Pancreas (tissue), 10 donors: ENCODE results near the gene ZNF879. TPM values are rescaled to one million over a fixed set of nuclear protein-coding genes. Genes with fewer than 3 reads are reported as not detected.

ENCODE experiments used
- ATAC-seq, 4 donors: fragments of 200-7000 bp; cut with Tn5 transposase; one replicate each; pipeline versions ENCODE4 v1.8.0 to v1.9.1; 2020; ENCODE audit warnings: mild to moderate bottlenecking in 4 of 4, moderate library complexity in 4 of 4
- DNase-seq, 6 donors: peaks; one replicate each; pipeline ENCODE4 v3.0.0-alpha.2; 2020
- FAIRE-seq: peaks from 2 replicates; lab custom pipeline; 2012; peaks lifted over from hg19 to GRCh38; lab: Jason Lieb, UNC
- H3K27ac ChIP-seq, 4 donors: fragments of 200-600 bp; sonication (generic); 1 replicate in 3 of 4; 2 replicates in 1 of 4; pipeline versions ENCODE4 v1.5.0 to v1.8.0; 2020
- H3K27me3 ChIP-seq, 4 donors: fragments of 200-600 bp; one replicate each; pipeline ENCODE4 v1.8.0; 2021
- H3K36me3 ChIP-seq, 3 donors: fragments of 200-600 bp; sonication (generic) in 1 of 3; one replicate each; pipeline versions ENCODE4 v1.5.0 to v1.8.0; 2020 to 2021
- H3K4me1 ChIP-seq, 3 donors: fragments of 200-600 bp; one replicate each; pipeline ENCODE4 v1.8.0; 2021
- H3K4me3 ChIP-seq, 4 donors: fragments of 200-600 bp; sonication (generic) in 2 of 4; one replicate each; pipeline versions ENCODE4 v1.5.0 to v1.8.0; 2020 to 2021
- H3K9me3 ChIP-seq, 4 donors: fragments of 200-600 bp; one replicate each; pipeline ENCODE4 v1.8.0; 2021
- WGBS, 2 donors: extraction: QIAGEN DNeasy Blood & Tissue Kit; methylation state at CpG; one replicate each; pipeline ENCODE4 v1.1.7; 2013; 5-methylcytosine and 5-hydroxymethylcytosine counted together
- intact Hi-C, 3 donors: fragments of 100-400 bp; cut with DNase I; formaldehyde crosslinking; loops; one replicate each; pipeline versions ENCODE4 v1.11.1 to v1.14.2; 2022
- polyA plus RNA-seq, 2 donors: library from polyadenylated mRNA; stranded (reverse); fragments of 200-250 nt; gene quantifications; one replicate each; pipeline ENCODE4 v1.2.3, GENCODE V29; 2013
- total RNA-seq, 6 donors: library from RNA; stranded (reverse); fragmentation: NEBNext Ultra II Directional in 4 of 6; extraction: Animal tissue kit (Norgen Biotek cat#: 25700) in 4 of 6; gene quantifications; one replicate each; pipeline versions ENCODE4 v1.2.1 to v1.2.4, GENCODE V29; 2021 to 2023
- TF ChIP-seq, protein P1 (sequence below), 4 donors: fragments of 200-600 bp; sonication (generic) in 3 of 4; IDR thresholded peaks; one replicate each; pipeline versions ENCODE4 v1.5.0 to v1.8.0; 2021; ENCODE audit warnings: antibody characterized with exemption in 4 of 4
- donor health status: healthy with polysubstance abuse.
- donor health status: DM: no; HTN: no; CAD: no; lungs with moderate emphysema.
- donor health status: DM: no; HTN: no; CAD: no.
- donor health status: control.
- donor health status: control.
- donor health status: Bipolar disorder and iron deficiency.
- donor health status: DM: yes; HTN: yes; CAD: no.
- donor health status: DM: no; HTN: no; CAD: no.
- donor health status: DM: no; HTN: no; CAD: no.
- donor health status: DM: yes; HTN: yes; CAD: no.

Gene ZNF879
- total and polyA plus RNA-seq, 8 donors = 1.5 to 2.9 (median 2.1) TPM

DNA sequence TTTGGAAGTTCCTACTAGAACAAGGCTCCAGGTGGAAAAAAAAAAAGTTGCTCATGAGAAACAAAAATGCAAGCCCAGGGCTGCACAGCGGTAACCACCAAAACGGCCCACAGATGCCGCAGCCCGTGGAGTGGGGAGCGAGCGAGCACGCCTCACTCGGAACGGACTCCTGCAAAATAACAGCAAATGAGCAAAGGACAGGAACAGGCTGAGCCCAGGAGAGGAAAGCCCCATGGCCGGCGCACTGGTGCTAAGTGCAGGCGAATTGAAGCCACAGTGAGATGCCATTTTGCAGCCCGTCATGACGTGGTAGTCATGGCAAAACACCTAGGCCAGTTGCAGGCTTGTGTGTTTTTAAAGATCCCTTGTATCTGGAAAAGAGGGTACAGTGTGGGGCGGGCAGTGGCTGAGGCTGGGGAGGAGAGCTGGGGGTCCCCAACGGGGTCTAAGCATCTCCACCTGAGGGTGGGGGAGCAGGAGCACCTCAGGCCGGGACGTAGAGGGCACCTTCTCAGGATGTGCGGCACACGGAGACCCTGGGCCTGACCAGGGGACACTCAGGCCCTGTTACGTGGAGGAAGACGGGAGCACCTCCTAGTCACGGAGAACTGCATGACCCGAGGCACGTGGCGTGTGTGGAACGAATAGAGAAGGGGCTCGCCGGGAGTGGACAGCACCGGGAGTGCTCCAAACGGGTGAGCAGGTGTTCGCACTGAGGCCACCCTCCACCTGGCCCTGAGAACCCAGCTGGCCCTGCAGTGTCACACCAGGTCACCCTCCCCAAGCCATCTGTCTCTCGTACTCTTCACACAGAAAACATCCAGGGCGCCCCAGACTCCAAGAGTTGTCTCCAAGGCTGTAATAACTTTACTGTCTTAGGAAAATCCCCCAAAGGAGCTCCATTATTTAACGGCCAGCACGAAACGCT, 39.2 kb upstream of the ZNF879 start:
- H3K36me3 ChIP-seq = no peaks in the 10 kb centered on the region
- H3K27me3 ChIP-seq = no peaks in the 10 kb centered on the region
- no peaks in the 10 kb centered on the region for H3K4me1 ChIP-seq
- no peak for FAIRE-seq
- TF ChIP-seq, protein P1, sequence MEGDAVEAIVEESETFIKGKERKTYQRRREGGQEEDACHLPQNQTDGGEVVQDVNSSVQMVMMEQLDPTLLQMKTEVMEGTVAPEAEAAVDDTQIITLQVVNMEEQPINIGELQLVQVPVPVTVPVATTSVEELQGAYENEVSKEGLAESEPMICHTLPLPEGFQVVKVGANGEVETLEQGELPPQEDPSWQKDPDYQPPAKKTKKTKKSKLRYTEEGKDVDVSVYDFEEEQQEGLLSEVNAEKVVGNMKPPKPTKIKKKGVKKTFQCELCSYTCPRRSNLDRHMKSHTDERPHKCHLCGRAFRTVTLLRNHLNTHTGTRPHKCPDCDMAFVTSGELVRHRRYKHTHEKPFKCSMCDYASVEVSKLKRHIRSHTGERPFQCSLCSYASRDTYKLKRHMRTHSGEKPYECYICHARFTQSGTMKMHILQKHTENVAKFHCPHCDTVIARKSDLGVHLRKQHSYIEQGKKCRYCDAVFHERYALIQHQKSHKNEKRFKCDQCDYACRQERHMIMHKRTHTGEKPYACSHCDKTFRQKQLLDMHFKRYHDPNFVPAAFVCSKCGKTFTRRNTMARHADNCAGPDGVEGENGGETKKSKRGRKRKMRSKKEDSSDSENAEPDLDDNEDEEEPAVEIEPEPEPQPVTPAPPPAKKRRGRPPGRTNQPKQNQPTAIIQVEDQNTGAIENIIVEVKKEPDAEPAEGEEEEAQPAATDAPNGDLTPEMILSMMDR (IDR thresholded peaks at IDR 0.05) = no peak
- no peak for ATAC-seq
- H3K4me3 ChIP-seq = no peak overlapping the region
- H3K27ac ChIP-seq = no peak overlapping the region
- intact Hi-C loops = no loop called here
- no peaks in the 10 kb centered on the region for H3K9me3 ChIP-seq
- no peak for DNase-seq
- 96% methylated on average over 37 of the region's 37 CpGs for WGBS, 2 donors

DNA sequence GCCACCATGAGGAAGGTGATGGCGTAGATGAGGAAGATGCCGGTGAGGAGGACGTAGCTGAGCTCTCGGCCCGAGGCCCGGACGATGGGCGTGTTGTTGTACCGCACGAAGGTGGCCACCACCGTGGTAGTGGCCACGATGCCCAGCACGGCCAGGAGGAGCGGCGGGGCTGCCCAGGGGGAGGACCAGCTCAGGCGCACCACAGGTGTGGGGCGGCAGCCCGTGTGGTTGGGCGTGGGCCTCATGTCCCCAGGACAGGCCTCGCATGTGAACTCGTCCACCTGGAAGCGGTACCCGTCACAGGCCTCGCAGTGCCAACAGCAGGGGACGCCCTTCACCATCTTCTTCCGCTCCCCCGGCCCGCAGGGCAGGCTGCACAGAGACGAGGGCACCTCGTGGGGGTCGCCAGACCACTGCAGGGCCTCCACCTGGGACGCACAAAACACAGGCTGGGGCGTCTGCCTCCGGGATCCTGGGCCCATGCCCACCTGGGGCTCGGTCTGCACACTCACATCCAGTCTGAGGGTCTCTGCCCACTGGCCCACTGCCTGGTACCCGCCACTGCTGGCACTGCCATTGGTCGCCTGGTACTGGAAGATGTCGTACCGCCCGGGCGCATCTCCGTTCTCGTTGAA, 37.2 kb upstream of the ZNF879 start:
- H3K36me3 ChIP-seq = no peaks in the 10 kb centered on the region
- H3K9me3 ChIP-seq = no peaks in the 10 kb centered on the region
- no peak overlapping the region for H3K27ac ChIP-seq
- TF ChIP-seq, protein P1 (IDR thresholded peaks at IDR 0.05) = no peak
- DNase-seq = no peak
- no peak for ATAC-seq
- no peaks in the 10 kb centered on the region for H3K4me1 ChIP-seq
- FAIRE-seq = no peak
- 97 to 99% methylated on average over 43 of the region's 43 CpGs for WGBS, 2 donors
- intact Hi-C loops = no loop called here
- H3K4me3 ChIP-seq = no peak overlapping the region
- no peaks in the 10 kb centered on the region for H3K27me3 ChIP-seq

DNA sequence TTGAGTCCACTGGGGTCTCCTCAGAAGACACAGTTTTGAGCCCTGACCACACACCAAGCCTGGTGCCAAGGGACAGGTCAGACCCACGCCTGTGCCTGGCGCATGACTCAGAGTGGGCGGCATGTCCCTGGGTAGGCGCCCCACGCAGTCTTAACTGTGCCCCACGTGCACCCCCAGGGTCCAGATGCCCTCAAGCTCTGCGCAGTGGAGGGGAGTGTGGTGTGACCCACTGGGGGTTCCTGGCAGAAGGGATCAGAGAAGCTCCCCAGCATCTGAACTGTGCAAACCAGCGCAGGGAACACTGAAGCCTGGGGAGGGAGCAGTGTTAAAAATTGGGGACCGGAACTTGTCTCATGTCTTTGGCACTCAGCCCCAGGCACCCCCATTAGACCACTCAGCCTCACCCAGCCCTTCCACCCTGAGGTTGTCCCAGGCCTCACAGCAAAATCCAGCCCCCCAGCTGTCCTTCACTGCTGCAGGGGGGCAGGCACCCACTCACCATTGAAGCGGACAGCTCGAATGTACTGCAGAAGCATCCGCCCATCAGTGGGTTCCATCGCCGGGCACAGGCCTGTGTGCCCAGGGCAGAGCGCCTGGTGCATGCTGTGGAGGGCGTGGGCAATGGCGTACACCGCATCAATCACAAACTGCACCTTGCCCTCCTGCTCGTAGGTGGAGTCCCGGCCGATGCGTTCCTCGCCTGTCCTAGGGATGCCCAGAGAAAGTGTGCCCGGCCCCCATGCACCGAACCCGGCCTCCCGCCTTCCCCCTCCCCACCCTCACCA, 35.0 kb upstream of the ZNF879 start:
- Histone ChIP-seq H3K9me3 (no peaks in the 10 kb centered on the region), H3K4me1 (no peaks in the 10 kb centered on the region), H3K4me3 (no peak overlapping the region), H3K27me3 (no peaks in the 10 kb centered on the region), H3K36me3 (no peaks in the 10 kb centered on the region), H3K27ac (no peak overlapping the region)
- FAIRE-seq (no peak), ATAC-seq (no peak), DNase-seq (no peak)
- WGBS, 2 donors = 89 to 93% methylated on average over 27 of the region's 27 CpGs
- intact Hi-C loops = no loop called here
- TF ChIP-seq, protein P1 (IDR thresholded peaks at IDR 0.05) = no peak

DNA sequence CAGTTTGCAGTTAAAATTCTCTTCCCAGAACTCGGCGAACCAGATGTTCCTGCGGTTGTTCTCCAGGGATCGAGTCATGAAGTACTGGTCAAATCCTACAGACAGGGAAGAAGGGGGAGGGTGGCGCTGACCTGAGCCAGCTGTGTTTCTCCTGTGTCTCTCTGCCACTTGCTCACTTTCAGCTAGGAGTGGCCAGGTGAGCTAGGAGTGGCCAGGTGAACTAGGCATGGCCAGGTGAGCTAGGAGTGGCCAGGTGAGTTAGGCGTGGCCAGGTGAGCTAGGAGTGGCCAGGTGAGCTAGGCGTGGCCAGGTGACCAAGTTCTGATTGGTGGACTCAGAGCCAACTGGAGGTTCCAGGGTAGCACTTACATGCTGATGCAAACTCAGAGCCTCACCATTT, 34.3 kb upstream of the ZNF879 start:
- intact Hi-C loops = no loop called here
- Histone ChIP-seq H3K36me3 (no peaks in the 10 kb centered on the region), H3K4me3 (no peak overlapping the region), H3K4me1 (no peaks in the 10 kb centered on the region), H3K27me3 (peaks cover 0 to 4% (median 0%) of the 10 kb centered on the region in 4 donors), H3K9me3 (no peaks in the 10 kb centered on the region), H3K27ac (no peak overlapping the region)
- no peak for DNase-seq
- no peak for ATAC-seq
- FAIRE-seq = no peak
- 88 to 92% methylated on average over 7 of the region's 7 CpGs for WGBS, 2 donors
- TF ChIP-seq, protein P1 (IDR thresholded peaks at IDR 0.05) = no peak
